NCI-H524 treated with DMSO at 0.1 percent for 48 hours (cell line): ENCODE results near the gene HOXD4.

Experiments
- DNase-seq: peaks from one replicate; lab custom pipeline; 2025; lab: John Stamatoyannopoulos, UW

Gene HOXD4

DNA sequence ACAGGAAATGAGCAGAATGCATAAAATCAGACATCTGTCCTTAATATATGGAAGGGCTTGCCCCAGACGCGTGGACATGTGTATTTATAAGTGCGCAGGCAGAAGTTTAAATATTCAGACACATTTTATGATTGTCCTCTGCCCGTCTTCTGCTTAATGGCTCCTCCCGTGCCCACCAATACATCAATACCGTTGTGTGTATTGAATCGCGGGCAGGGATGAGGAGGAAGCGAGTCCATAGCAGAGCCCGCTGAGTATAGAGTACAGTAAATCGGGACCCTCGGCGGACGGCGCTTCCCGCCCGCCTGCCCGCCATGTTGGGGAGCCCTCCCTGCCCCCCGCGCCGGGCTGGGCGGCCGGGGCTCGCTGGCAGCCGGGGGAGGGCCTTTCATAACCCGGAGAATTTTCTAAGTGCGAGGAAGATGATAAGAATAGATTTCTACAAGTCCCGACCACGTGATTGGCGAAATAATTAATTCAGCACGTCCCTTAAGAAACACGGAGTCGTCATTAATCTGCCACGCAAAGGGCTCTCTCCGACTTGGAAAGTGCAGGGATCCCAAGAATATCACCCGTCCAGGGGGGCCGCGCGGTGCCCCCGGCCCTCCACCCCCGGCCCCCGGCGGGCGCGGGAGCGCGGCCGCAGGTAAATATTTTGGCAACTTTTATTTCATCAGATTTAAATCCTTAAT lies 5.6 kb downstream of the HOXD4 start, which contains the start of gene HOXD3:
Gene HOXD3 (plus strand): TSS at position 501 of the 692 bp plus-strand sequence. CDS start 11,808 bp downstream, outside the sequence.
- no peak for DNase-seq

DNA sequence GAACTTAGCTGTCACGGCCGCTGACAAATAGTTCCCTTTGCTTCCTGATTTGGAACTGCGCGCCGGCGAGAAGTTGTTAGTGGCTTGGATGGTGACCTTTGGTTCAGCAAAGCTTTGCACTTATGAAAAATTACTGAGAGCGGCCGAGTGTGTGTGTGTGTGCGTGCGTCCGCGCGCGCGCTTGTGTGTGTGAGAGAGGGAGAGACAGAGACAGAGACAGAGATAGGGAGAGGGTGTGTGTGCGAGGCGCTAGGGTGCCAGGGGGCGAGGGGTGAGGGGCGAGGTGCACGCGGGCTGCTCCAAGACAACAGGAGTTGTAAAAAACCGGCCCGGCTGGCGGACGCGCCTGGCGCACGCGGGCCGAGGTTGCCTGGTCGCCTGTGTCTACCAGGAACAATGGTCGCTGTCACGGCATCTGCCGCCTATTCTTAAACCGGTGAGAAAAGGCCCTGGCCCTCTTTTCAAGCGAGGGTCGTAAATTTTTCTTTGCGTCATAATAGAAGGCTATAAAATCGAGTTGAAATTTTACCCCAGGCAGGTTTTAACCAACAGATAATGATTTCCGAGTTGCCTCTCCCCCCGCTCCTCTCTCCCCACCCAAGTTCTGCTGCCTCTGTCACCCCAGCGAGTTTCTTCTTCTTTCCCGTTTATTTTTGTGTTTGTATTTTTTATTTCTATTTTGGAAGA lies 6.3 kb downstream of the HOXD4 start:
- no peak for DNase-seq

DNA sequence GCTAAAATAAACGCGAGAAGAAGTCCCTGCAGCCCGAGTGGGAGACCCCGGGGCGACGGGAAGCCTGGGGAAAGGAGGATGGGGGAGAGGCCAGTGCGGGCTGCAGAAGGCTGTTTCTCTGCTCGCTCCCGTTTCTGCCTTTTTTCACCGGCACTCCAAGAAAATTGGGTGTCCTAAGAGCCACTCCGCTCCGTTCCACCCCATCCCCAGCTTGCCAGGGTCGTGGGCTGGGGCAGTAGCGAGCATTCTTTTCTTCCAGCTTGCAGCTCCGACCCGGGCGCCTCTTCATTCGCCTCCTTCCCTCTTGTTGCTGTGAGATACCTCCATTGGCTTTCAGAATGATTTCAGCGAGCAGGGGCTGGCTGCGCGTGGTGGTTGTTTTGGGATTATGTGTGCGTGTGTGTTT lies 6.8 kb downstream of the HOXD4 start:
- no peak for DNase-seq

- DNase-seq, result peak; percentile 68
Measured at GRCh38 chr2:176158855-176159662, 7.7 kb downstream of the HOXD4 start.

- no peak for DNase-seq
Measured at GRCh38 chr2:176159663-176160250, 8.4 kb downstream of the HOXD4 start.

DNA sequence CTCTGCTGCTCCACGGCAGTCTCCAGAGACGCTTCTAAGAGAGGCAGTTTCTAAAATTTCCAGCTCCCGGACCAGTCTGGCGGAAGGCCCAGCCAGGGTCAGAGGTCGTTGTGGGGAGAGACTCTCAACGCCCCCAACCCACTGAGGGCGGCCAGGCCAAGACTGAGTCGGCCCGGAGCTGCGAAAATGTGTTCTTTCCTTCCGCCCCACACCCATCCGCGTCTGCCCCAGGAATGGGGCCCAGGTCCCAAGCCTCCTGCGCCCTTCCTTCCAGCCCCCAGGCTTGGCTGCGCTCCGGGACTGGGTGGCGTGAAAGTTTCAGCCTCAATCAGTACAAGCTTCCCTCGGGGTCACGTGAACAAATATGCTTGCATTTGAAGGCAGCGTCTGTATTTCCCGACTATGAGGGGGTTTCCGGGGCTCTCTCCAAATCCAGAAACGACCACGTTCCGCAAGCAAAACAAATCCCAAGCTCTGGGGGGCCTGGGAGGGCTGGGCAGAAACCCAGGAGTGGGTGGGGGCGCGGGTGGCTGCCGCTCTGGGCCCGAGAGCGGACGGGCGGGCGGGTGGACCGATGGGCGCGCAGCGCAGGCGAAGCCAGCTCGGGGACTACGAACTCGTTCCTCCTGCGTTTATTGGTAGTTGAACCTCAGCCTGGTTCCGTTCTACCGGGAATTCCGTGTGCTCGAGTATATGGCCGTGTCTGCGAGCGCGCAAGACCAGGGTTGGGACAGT lies 9.1 kb downstream of the HOXD4 start:
- DNase-seq, result no peak

DNA sequence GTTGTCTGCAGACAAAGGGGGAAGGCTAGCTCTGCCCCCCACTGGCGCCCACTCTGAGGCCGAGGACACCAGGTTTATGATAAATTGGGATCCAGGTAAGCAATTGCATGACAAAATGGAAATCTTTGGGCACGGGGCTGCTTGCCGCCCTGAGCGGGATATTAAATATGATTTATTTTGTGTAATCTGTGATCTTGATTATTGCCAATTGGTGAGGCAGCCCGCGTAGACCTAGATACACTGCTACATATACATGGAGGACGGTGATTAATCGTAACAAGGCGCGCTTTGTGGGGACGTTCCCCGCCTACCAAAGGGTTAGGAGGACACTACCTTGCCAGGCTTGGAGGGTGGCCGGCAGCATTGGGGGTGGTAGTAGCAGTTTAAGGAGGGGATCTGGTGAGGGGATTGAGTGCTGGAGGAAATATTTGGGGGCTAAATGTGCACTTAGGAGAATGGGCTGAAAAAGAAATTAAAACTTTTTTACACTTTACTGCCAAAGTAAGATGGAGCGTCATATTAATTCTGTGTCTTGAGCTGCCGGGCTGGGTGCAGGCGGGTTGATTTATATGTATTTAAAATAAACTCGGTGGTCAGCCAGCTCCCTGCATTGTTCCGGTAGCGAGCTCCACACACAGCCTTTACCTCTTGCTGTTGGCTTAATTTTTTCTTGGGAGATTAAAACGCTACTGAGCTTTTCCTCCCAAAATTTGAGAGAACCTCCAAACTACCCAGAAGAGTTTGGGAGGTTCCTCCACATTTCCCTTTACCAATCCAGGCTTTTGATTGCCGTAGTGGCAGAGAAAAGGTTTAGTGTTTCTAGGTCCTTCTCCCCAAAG lies 9.9 kb downstream of the HOXD4 start:
- DNase-seq, result no peak

- DNase-seq, result no peak
Measured at GRCh38 chr2:176161825-176162626, 10.7 kb downstream of the HOXD4 start.

DNA sequence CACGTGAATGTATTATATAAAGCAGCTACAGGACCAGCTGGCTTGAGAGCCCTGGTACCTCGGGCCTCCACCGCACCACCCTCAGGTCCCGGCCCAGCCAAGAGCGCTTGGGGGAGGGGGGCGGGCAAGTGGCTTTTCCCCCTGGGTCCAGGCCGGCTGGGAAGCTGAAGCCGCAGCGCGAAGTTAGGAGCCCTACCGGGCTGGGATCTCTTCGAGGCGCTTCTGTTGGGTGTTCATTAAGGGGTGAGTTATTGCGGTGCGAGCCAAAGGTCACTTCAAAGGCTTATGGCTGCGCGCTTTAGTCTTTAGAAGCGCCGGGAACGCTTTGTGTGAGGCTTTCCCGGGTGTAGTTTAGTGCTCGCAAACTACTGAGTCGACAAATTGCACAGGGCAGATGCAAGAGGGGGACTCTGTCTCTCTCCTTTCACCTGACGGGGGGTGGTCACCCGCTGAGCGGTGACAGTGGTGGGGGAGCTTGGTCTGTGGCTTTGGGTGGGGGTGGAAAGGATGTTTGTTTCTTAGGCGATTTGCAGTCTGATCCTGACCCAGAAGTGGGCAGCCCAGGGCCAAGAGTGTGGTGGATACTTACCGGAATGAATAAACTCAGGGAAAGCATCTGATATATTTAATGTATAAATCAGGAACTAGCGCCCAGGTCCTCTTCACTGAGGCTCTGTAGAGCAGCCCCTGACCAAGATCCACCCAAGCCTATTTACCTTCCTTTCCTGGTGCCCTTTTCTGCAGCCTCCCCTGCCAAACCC lies 11.7 kb downstream of the HOXD4 start:
- no peak for DNase-seq

DNA sequence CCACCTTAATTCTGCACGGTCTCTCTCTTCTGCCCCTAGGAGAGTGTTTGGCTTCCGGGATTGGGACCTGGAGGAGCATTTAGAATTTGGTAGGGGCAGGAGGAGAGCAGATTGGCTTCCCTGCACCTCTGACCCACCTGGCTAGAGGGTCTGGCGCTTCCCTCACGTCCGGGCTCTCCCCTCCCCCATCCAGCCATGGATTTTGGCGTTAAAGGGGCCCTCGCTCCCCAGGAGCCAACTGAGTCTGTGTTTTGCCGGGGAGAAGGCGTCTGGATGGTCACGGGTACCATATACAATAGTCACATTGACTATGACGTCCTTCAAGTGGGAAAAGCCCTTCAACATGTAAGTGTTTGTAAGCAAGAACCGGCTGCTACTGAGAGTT lies 12.3 kb downstream of the HOXD4 start:
- DNase-seq, result no peak

GRCh38 chr2:176164201-176164600 lies 12.9 kb downstream of the HOXD4 start:
- DNase-seq, result no peak

DNA sequence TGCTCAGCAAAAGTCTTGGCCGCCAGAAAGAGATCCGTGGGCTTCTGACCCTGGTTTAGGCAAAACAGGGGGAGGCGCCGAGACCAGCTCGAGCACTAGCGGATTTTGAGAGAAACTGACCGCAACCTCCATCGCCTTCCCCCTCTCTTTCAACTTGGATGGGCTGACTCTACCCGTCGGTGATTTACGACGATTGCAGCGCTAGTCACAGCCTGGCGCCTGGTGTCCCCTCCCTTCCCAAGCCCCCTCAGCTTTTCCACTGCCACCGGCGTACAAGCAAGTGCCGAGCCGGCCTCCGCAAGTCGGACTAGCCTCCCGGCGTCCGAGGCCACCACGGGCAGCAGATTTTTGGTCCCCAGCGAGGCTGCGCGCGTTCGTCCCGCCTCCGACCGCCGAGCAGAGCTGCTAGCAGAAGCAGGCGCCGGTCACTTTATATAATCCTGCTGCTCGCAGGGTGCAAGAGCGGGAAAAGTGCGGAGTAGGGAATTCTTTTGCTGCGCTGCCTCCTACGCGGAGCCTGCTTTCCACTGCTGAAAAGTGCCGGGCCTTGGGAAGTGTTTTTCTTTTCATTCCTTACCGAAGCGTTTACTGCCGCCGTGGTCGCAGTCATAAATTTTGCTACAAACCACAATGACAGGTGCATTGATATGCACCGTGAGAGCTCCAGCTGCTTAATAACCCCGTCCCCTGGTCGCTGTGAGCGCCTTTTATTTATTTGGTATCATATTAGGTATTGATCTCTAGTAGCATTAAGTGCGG lies 13.4 kb downstream of the HOXD4 start:
- DNase-seq, result no peak

DNA sequence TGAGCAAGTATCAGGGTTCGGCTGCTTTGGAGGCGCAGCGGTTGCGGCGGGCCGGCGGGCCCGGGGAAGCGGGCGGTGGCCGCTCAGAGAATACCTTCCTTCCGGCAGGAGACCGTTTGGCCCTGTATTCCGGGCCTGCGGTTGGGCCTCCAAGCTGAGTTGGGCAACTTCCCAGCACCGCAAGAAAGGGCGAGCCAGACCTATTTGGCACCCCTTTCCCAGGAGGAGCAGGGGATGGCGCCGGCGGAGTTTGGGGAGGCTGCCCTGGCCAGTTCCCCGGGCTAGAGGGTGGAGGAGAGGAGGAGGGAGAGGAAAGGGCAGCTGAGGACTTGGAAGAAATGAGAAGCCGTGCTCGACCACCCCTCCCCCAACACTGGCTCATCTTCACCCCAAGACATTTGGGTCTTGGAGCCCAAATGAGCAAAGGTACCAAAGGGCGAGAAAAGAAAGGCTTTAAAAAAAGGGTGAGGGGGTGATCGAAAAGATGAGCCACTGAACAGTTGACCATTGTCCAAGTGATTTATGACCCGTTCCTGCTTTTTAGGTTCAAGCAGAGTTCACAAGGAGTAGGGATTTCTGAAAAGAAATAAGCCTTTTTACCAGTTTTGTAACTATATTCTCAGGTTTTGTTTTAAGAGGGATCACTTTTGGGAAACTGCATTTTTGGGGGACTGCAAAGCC lies 14.2 kb downstream of the HOXD4 start:
- DNase-seq, result no peak

DNA sequence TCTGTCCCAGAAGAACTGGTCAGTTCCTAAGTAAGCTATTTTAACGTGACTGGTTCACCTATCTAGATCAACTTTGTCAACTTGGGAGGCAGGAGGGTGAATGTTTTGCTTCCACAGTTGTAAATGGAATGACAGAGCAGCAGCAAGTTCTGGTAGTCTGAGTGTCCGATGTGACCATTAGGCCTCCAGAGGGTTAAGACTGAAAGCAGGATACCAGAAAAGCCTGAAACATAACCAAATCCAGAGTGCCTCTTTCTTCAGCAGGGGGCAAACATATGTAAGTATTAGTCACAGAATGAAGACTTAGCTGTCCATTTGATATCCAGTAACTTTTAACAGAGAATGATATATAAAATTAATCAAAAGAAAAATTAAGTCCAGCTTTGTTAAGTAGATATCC lies 14.9 kb downstream of the HOXD4 start:
- no peak for DNase-seq

- DNase-seq, result no peak
Measured at GRCh38 chr2:176167398-176167797, 16.0 kb downstream of the HOXD4 start.

- no peak for DNase-seq
Measured at GRCh38 chr2:176169181-176169580, 17.8 kb downstream of the HOXD4 start.

GRCh38 chr2:176169711-176170110 lies 18.4 kb downstream of the HOXD4 start:
- no peak for DNase-seq
